HG02884 (cell line): ENCODE results near the gene RANBP10.
"Not testable (repeated sequence)": the region's sequence is repeated elsewhere in the genome, so short reads cannot be mapped to it uniquely, and the experiment has no call there.

Experiments
- ATAC-seq: cut with Tn5 transposase; IDR thresholded peaks from one replicate; pipeline ENCODE4 v1.9.1; 2021; ENCODE audit warnings: mild to moderate bottlenecking, moderate library complexity; ENCODE audit not compliant: unreplicated experiment

Gene RANBP10

DNA sequence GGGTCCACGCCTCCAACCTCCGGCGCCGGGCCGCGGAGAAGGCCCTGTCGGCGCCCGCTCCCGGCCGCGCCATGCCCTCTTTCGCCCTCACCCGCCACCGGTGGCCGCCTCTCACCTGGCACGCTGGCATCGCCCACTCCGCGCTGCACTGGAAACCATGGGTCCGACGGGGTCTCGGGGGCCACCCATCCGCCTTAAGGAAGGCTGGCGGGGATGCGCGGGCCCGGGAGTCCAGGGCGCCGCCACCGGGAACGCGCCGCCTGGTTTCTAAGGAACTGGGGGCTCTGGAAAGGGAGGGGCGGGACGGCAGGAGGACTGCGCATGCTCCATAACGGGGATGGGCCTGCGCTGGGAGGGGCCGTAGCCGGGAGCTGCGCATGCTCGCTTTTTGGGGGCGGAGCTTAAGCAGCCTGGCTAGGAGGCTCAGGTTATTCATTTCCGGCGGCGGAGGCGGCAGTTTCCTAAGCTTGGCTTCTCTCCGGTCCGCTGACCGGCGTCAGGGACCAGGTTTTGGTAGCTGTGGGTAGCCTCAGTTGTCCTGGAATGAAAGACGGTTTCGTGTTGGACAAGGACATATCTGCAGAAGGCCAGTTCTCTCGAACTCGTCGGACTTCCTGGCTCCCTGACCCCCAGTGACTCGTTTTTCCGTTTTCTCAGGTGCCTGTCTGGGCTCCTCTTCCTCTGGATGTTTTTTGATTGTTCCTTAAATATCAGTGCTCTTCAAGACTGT is 87.1 kb downstream of the RANBP10 start, which contains the start of gene GFOD2:
TSS of gene GFOD2 (minus strand) at position 269 of the 730 bp plus-strand sequence. CDS start 33,601 bp downstream, outside the sequence.
- ATAC-seq: no peak

DNA sequence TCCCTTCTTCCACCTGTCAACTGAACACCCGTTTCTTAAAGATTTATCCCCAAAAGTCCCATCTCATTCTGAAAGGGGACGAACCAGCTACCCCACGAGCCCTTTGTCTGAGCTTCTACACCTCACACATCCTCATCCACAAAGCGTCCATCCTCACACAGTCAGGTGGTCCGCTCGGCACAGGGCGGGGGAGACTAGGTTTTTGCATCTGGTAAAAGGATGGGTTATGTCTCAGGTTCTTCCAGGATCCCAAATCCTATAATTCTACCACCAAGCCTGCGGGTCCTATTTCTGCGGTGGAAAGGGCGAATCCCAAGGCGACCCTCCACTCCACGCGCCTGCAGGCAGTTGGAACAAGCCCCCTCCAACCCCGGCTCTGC is 87.7 kb downstream of the RANBP10 start:
- ATAC-seq: no peak

DNA sequence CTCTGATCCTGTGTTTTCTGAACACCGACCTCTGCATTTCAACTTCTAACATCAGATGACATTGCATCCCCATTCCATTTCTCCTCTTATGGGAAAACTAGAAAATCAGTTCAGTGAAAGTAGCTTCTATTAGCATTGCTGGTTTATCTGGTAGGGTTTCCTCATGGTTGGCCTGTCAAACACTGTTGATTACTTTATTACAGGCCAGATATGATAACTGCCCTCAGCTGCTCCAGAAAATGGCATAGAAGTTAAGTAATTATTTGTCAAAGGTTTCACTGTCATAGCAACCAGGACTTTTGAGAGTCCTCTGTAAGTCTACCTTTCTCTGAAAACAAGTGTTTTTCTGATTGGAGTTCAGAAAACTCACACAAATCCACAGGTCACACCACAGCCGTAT is 90.3 kb downstream of the RANBP10 start:
- no peak for ATAC-seq

DNA sequence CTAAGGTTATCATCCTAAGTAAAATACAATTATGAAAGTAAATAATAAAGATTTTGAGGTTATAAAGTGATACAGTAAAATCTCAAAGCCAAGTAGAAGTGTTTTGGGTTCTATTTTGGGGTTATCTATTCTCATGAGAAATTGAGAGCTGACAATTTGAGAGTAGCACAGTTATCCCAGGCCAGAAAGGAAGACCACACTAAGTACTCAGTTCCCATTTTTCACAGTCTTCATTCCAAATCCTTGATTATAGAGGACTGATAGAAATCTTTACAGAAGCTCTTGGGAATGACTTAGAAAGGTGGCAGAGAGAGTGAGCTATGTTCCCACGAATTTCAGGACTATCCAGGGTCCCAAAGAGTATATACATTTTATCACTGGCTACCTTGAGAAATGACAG is 91.8 kb downstream of the RANBP10 start:
- ATAC-seq: no peak

DNA sequence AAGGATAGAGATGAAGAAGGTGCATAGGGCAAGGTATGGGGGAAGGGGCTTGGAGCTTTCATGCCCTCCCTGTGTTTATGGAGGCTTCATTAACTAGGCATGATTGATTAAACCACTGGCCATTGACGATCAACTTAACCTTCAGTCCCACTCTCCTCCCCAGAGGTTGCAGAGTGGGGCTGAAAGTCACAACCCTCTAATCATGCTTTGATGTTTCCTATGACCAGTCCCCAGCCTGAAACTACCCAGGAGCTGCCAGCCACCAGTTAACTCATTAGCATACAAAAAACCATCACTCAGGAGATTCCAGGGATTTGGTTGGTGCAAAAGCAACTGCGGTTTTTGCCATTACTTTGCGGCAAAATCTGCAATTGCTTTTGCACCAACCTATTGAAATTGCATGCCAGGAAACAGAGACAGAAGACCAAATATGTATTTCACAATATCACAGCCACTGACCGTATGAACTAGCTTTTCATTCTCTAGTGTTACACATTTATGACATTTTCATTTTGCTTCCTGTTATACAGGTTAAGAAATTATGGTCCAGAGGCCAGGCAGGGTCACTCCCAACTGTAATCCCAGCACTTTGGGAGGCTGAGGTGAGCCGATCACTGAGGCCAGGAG is 92.6 kb downstream of the RANBP10 start:
- ATAC-seq: no peak

DNA sequence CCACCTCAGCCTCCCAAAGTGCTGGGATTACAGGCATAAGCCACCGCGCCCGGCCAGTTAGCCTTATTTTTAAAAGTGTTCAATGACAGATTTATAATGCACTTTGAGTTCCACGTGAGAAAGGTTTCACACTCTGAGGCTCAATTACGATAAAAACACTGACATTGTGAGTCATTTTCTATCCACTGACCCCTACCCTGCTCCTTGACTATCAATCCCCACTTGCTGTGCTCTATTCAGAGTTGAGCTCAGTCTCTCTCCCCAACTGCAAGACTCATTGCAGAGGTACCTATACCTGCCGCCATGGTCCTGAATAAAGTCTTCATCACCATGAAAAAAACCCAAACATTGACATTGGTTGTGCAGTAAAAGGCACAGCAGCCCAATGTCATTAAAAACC is 95.8 kb downstream of the RANBP10 start:
- no peak for ATAC-seq

DNA sequence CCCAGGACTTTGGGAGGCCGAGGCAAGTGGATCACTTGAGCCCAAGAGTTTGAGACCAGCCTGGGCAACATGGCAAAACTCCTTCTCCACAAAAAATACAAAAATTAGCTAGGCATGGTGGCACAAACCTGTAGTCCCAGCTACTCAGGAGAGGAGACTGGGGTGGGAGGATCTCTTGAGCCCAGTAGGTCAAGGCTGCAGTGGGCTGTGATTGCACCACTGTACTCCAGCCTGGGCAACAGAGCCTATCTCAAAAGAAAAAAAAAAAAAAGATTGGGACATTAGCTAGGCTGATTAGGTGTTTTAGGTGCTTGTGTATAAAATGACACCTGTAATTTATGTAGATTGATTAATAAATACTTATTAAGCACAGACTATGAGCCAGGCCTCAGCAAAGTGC is 97.3 kb downstream of the RANBP10 start:
- ATAC-seq: no peak

DNA sequence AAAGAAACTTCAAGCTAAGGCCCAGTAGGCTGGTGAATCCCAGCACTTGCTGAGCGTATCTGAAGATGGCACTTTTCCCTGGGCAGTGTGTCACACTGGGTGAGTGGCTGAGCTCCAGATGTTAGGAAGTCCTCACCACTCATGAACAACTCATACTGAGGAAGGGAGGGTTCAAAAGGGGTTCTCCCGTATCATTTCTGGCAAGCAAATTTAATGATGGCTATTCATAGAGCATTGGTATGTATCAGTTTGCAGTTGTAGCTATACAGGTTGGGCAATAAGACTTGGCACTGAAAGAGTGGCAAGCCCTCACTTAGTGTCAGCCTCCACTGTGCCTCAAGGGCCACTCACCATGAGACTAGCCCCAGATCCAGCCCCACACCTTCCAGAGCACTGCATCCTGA is 98.0 kb downstream of the RANBP10 start:
- ATAC-seq: no peak

DNA sequence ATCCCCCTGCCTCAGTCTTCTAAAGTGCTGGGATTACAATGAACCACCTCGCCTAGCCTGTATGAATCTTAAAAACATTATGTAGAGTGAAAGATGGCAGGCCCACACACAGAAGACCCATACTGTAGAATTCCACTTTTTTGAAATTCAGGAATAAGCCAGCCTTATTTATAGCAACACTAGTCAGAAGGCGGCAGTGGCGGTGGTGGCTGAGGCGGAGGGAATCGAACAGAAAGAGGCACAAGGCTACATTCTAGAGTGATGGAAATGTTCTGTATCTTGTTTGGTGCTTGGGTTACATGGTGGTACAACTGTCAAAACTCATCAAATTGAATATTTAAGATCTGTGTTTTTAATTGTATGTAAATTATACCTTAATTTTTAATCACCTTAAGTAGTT is 98.6 kb downstream of the RANBP10 start:
- ATAC-seq: no peak

DNA sequence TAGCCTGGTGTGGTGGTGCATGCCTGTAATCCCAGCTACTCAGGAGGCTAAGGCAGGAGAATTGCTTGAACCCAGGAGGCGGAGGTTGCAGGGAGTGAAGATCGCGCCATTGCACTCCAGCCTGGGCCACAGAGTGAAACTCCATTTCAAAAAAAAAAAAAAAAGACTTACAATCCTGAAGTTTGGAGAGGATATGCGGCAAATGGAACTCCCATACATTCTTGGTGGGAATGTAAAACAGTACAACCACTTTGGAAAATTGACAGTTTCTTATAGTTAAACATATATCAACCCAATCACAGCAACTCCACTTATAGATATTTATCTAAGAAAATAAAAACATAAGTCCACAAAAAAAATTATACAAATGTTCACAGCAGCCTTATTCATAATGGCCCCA is 99.2 kb downstream of the RANBP10 start:
- ATAC-seq: no peak

DNA sequence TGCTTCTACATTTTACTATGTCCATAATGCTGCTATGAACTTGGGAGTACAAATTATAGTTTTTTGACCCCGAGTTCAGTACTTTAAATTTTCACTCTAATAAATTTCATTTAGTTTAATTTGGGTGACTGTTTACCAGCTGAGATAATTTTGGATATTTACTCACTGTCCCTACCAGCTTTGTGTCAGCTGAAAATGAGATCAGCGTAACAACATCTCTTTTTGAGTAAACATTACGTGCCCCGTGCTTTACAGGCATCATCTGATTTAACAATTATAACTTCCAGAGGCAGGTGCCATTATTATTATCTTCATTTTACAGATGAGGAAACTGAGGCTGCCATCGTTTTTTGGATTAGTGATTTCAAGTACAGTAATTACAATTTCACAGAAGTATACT is 102.2 kb downstream of the RANBP10 start:
- ATAC-seq: no peak

DNA sequence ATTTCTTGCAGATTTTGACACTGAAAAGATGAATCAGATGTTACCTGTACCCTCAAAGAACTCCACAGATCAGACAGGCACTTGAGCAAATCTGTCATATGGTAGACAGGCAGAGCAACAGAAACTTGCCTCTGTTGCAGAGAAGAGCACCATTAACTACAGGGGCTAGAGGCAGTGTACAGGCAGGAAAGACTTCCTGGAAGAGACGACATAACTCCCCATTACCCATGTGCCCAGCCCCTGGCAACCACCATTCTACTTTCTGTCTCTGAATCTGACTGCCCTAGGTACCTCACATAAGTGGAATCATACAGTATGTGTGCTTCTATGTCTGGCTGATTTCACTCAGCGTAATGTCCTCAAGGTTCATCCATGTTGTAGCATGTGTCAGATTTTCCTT is 102.7 kb downstream of the RANBP10 start:
- ATAC-seq: no peak

DNA sequence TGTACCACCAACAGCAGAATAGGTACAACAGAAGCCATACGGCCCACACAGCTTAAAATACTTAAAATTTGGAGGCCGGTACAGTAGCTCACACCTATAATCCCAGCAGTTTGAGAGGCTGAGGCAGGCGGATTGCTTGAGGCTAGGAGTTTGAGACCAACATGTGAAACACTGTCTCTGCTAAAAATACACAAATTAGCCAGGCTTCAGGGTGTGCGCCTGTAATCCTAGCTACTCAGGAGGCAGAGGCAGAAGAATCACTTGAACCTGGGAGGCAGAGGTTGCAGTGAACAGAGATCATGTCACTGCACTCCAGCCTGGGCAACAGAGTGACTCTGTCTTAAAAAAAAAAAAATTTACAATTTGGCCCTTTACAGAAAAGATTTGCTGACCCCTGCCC is 104.2 kb downstream of the RANBP10 start:
- ATAC-seq: no peak

DNA sequence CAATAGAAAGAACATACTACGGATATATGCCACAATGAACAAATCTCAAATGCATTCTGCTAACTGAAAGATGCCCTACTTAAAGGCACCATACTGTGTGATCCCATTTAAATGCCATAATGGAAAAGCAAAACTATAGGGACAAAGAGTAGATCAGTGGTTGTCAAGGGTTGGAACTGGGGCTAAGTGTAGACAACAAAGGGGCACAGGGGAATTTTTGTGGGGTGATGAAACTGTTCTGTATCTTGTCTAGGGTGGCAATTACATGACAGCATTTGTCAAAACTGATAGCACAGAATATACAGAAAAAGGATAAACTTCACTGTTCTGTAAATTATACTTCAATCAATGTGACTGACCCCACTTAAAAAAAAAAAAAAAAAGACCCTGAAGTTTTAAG is 104.9 kb downstream of the RANBP10 start:
- ATAC-seq: no peak

DNA sequence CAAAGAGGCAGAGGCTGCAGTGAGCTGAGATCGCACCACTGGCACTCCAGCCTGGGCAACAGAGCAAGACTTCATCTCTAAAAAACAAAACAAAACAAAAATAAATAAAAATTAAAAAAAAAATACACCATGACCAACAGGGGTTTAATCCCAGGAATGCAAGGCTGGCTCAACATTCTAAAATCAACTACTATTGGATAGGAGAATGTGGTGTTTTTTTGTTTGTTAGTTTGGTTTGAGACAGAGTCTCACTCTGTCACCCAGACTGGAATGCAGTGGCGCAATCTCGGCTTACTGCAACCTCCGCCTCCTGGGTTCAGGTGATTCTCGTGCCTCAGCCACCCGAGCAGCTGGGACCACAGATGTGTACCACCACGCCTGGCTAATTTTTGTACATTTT is 107.1 kb downstream of the RANBP10 start:
- no peak for ATAC-seq

DNA sequence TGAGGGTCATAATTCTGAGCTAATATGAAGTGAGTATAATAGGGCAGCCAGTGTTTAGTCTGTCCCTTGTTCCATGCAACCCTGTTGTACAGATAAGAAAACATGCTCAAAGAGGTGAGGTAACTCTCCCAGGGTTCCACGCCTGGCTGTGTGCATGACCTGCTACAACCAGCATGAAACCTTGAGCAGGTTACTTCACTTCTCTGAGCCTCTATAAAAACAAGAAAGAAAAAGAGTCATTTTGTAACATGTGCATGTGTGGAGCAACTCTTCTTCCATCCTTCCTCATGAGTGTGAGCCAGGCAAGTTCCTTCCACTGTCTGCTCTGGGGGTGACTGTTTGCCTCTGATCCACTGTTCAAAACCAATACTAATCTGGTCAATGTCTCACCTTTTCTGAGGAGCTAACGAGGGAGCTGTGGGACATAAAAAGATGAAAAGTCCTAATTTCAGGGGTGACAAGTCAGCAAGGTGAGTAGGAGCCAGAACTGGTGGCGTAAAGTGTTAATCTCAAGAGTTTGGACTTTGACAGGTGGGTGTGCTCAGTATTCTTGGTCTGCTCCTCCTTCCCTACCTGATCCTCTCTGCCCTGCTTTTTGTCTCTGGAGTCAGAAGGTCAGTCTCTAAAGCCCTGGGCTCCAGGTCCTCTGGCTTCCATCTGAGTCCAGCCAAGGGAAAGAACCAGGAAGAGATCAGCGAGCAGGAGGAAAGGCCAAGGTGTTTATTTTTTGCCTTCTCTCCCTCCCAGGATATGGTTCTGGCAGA is 108.8 kb downstream of the RANBP10 start:
- no peak for ATAC-seq

DNA sequence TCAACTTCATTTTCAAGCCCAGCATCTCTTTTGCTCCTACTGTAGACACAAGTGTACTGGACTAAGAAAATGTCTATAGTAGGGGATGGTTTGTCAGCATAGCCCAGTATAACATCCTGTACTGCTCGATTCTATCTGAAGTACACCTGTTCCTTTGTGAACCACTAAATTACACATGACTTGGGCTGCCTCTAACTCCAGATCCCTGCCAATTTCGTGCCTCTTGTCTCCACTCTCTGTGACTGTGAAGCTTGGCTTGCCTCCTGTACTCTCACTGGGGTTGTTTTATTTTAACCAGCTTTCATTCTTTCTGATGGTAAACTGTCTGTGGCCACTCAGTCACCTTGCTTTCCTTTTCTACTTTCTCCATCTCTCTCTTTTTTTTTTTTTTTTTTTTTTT is 111.7 kb downstream of the RANBP10 start:
- ATAC-seq: no peak

DNA sequence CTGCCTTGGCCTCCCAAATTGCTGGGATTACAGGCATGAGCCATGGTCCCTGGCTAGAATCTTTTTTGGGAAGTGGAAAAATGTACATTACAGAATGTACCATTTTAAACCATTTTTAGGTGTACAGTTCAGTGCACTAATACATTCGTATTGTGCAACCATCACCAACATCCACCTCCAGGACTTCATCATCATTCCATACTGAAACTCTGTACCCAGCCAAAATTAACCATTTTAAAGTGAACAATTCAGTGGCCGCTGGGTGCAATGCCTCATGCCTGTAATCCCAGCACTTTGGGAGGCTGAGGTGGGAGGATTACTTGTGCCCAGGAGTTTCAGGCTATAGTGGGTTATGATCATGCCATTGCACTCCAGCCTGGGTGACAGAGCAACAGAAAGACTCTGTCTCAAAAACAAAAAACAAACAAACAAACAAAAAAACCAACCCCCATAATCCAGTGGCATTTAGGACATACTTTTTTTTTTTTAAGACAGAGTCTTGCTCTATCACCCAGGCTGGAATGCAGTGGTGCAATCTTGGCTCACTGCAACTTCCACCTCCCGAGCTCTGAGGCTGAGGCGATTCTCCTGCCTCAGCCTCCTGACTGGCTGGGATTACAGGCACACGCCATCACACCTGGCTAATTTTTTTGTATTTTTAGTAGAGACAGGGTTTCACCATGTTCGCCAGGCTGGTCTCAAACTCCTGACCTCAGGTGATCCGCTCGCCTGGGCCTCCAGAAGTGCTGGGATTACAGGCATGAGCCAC is 112.7 kb downstream of the RANBP10 start:
- ATAC-seq: not testable (repeated sequence)

DNA sequence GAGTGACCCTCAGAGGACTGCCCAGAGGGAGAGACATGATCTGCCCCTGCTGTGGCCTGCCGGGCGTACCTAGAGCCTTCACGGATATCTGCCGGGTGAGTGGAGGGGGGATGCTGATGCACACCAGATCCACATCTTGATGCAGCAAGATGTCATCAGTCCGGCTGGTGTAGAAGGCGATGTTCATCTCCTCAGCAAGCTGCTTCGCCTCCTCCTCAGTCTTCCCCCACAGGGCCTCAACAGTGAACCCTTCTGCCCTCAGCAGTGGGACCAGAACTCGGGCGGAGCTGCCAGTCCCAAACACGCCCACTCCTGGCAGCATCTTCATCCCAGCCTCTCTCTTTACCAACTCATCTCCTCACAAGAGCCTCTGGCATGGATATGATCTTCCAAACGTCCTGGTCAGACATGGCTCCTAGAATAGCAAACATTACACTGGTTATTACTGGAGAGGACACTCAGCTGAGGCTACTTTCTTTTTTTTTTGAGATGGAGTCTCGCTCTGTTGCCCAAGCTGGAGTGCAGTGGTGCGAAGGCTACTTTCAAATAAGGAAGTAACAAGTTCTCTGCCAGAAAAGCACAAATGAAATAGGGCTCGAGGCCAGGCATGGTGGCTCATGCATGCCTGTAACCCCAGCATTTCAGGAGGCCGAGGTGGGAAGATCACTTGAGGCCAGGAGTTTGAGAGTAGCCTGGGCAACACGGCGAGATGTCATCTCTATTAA is 120.8 kb downstream of the RANBP10 start:
- ATAC-seq: no peak

DNA sequence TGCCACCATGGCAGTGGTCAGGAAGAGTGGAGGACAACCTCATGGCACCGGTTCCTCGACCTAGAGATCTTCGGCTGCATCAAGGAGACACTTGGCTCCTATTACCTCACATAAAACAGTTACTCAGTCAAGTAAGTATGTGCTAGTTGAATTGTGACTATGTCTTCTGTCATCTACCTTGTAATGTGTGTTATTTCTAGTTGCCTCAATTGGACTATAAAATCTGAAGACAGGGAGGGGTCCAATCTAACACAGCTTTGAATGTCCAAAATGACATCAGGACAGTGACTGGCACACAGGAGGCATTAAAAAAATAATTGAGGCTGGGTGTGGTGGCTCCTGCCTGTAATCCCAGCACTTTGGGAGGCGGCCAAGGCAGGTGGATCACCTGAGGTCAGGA is 122.6 kb downstream of the RANBP10 start:
- ATAC-seq: no peak
